ENCODE data around the gene ETV3.
A peak's percentile ranks its signal among the peaks of the same experiment; 100 is the strongest.

The ETV3 gene

GRCh38 chr1:157142201-157142600, 4.0 kb upstream of the ETV3 start:
- Histone ChIP-seq H3K9me3 (ENCODE audit: control extremely low read depth in 1 of 5, control insufficient read depth in 4 of 5, insufficient read depth in 2 of 5, low read depth in 1 of 5, low read length in 4 of 5) (no peaks in the 10 kb centered on the region), H3K4me3 (ENCODE audit: control insufficient read depth in 1 of 7, extremely low read depth in 1 of 7, insufficient read depth in 4 of 7, low read depth in 2 of 7, low read length in 6 of 7) (no peak overlapping the region), H3K27ac (ENCODE audit: insufficient read depth in 1 of 2, low read depth in 1 of 2, low read length in 2 of 2, poor library complexity in 1 of 2, severe bottlenecking in 2 of 2) (no peak overlapping the region), H3K27me3 (replicated peaks in 2 of 5; ENCODE audit: control insufficient read depth in 4 of 5, insufficient read depth in 5 of 5, low read length in 4 of 5) (no peaks in the 10 kb centered on the region), H3K4me1 (ENCODE audit: control extremely low read depth in 1 of 4, control insufficient read depth in 4 of 4, insufficient read depth in 4 of 4, low read length in 3 of 4) (peaks cover 7 to 16% (median 14%) of the 10 kb centered on the region in 4 experiments), H3K36me3 (ENCODE audit: control insufficient read depth in 4 of 4, insufficient read depth in 4 of 4, low read length in 3 of 4) (no peaks in the 10 kb centered on the region)
- no peak for DNase-seq
- ChIA-PET CTCF (interaction anchor here (0.9 to 15.6 kb wide), 5 partner anchors 12 to 54 kb away, joined by 3 to 180 read pairs (median 5); no protein-coding TSS in a partner anchor), POLR2A (no interaction called here)
- WGBS (ENCODE audit: insufficient coverage): 100% methylated on average over 1 of the region's 2 CpGs

GRCh38 chr1:157141212-157141855, 3.1 kb upstream of the ETV3 start:
- Histone ChIP-seq H3K27me3 (replicated peaks in 2 of 5; ENCODE audit: control insufficient read depth in 4 of 5, insufficient read depth in 5 of 5, low read length in 4 of 5) (no peaks in the 10 kb centered on the region), H3K36me3 (ENCODE audit: control insufficient read depth in 4 of 4, insufficient read depth in 4 of 4, low read length in 3 of 4) (no peaks in the 10 kb centered on the region), H3K9me3 (ENCODE audit: control extremely low read depth in 1 of 5, control insufficient read depth in 4 of 5, insufficient read depth in 2 of 5, low read depth in 1 of 5, low read length in 4 of 5) (no peaks in the 10 kb centered on the region), H3K4me3 (ENCODE audit: control insufficient read depth in 1 of 7, extremely low read depth in 1 of 7, insufficient read depth in 4 of 7, low read depth in 2 of 7, low read length in 6 of 7) (no peak overlapping the region), H3K4me1 (ENCODE audit: control extremely low read depth in 1 of 4, control insufficient read depth in 4 of 4, insufficient read depth in 4 of 4, low read length in 3 of 4) (peaks cover 16 to 24% (median 22%) of the 10 kb centered on the region in 4 experiments), H3K27ac (ENCODE audit: insufficient read depth in 1 of 2, low read depth in 1 of 2, low read length in 2 of 2, poor library complexity in 1 of 2, severe bottlenecking in 2 of 2) (no peak overlapping the region)
- CTCF ChIA-PET: interaction anchor here (0.9 to 15.6 kb wide), 5 partner anchors 13 to 53 kb away, joined by 3 to 180 read pairs (median 5); no protein-coding TSS in a partner anchor
- POLR2A ChIA-PET: no interaction called here
- no peak for DNase-seq
- 100% methylated on average over 1 of the region's 4 CpGs for WGBS (ENCODE audit: insufficient coverage)

DNA sequence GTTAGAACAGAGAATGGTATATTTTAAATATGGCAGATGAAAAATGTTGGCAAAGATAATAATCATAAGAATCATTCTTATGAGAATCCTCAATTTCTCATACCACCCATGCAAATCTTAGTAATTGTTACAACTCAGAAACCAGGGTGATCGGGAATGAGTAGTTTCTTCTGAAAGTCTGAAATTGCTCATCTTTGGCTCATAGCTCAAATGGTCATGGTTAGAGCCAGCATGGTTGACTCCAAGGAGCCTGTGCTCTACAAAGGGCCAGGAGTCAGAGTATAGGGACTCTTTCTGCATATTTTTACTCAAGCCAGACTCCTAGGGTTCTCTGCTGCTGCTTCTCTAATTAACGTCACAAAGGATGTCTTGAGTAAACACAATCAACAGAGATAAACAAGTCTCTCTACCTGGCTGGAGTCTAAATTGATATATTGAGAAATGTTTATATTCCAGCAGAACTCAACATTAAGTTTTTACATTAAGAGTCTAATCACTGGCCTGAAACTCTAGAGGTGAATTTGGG, 1.9 kb upstream of the ETV3 start:
- no peak for DNase-seq
- no peak overlapping the region for H3K4me3 ChIP-seq (ENCODE audit: control insufficient read depth in 1 of 7, extremely low read depth in 1 of 7, insufficient read depth in 4 of 7, low read depth in 2 of 7, low read length in 6 of 7)
- H3K9me3 ChIP-seq (ENCODE audit: control extremely low read depth in 1 of 5, control insufficient read depth in 4 of 5, insufficient read depth in 2 of 5, low read depth in 1 of 5, low read length in 4 of 5): no peaks in the 10 kb centered on the region
- ChIA-PET POLR2A (no interaction called here), CTCF (interaction anchor here (1.0 to 15.6 kb wide), 2 partner anchors 14 to 49 kb away, joined by 3 to 180 read pairs; no protein-coding TSS in a partner anchor)
- 92% methylated on average over 1 of the region's 2 CpGs for WGBS (ENCODE audit: insufficient coverage)
- no peaks in the 10 kb centered on the region for H3K27me3 ChIP-seq (replicated peaks in 2 of 5; ENCODE audit: control insufficient read depth in 4 of 5, insufficient read depth in 5 of 5, low read length in 4 of 5)
- no peak overlapping the region for H3K27ac ChIP-seq (ENCODE audit: insufficient read depth in 1 of 2, low read depth in 1 of 2, low read length in 2 of 2, poor library complexity in 1 of 2, severe bottlenecking in 2 of 2)
- H3K36me3 ChIP-seq (ENCODE audit: control insufficient read depth in 4 of 4, insufficient read depth in 4 of 4, low read length in 3 of 4): peaks cover under 1 to 11% (median 6%) of the 10 kb centered on the region in 4 experiments
- H3K4me1 ChIP-seq (ENCODE audit: control extremely low read depth in 1 of 4, control insufficient read depth in 4 of 4, insufficient read depth in 4 of 4, low read length in 3 of 4): peaks cover 17 to 33% (median 25%) of the 10 kb centered on the region in 4 experiments

GRCh38 chr1:157139052-157139715, 989 bp upstream of the ETV3 start:
- ChIA-PET CTCF (interaction anchor here (0.8 to 15.6 kb wide), 4 partner anchors 9 to 48 kb away, joined by 3 to 180 read pairs (median 3); no protein-coding TSS in a partner anchor), POLR2A (interaction anchor here (2.1 to 3.4 kb wide), 2 partner anchors 9 to 16 kb away, joined by 12 to 31 read pairs; no protein-coding TSS in a partner anchor)
- H3K9me3 ChIP-seq (ENCODE audit: control extremely low read depth in 1 of 5, control insufficient read depth in 4 of 5, insufficient read depth in 2 of 5, low read depth in 1 of 5, low read length in 4 of 5): no peaks in the 10 kb centered on the region
- 28% methylated on average over 5 of the region's 9 CpGs for WGBS (ENCODE audit: insufficient coverage)
- H3K4me3 ChIP-seq (ENCODE audit: control insufficient read depth in 1 of 7, extremely low read depth in 1 of 7, insufficient read depth in 4 of 7, low read depth in 2 of 7, low read length in 6 of 7): peak overlapping the region; percentile 80 to 97 (median 94)
- H3K27ac ChIP-seq (ENCODE audit: insufficient read depth in 1 of 2, low read depth in 1 of 2, low read length in 2 of 2, poor library complexity in 1 of 2, severe bottlenecking in 2 of 2): peak overlapping the region; percentile 91 to 96
- peaks cover 10 to 20% (median 14%) of the 10 kb centered on the region in 4 experiments for H3K36me3 ChIP-seq (ENCODE audit: control insufficient read depth in 4 of 4, insufficient read depth in 4 of 4, low read length in 3 of 4)
- no peaks in the 10 kb centered on the region for H3K27me3 ChIP-seq (replicated peaks in 2 of 5; ENCODE audit: control insufficient read depth in 4 of 5, insufficient read depth in 5 of 5, low read length in 4 of 5)
- DNase-seq: no peak
- peaks cover 17 to 33% (median 25%) of the 10 kb centered on the region in 4 experiments for H3K4me1 ChIP-seq (ENCODE audit: control extremely low read depth in 1 of 4, control insufficient read depth in 4 of 4, insufficient read depth in 4 of 4, low read length in 3 of 4)

DNA sequence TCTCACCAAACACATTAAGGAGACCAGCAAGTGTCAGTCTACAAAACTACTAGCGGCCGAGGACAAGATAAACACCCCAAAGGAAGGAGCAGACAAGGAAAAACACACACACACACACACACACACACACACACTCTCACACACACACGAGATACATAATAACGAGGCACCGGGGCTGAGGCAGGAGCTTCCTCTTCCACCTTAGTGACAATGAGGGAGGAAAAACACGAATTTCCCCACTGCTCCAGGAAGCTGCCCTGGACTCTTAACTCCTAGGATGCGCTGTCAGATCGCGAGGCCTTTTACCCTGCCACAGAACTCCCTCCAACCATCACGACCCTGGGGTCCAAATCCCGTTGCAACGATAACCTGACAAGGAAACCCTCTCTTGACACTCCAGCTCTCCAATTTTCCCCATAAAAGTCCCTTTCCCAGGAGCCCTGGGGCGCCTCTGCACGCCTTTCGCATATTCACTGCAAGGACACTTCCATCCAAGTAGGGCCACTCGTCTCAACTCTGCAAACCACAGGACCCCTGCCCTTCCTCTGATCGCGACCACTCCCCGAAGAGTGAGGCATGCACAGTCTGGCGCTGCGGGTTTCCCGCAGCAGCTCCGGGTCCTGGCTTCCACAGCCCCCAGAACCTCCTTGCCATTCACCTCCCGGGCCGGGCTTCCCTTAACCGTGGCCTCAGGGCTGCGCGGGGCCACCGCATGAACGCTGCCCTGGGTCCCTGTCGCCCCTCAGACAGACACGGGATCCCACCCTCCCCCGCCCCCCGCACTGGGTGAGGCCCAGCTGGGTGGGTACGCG, 581 bp downstream of the ETV3 start:
- H3K4me1 ChIP-seq (ENCODE audit: control extremely low read depth in 1 of 4, control insufficient read depth in 4 of 4, insufficient read depth in 4 of 4, low read length in 3 of 4): peaks cover 21 to 43% (median 28%) of the 10 kb centered on the region in 4 experiments
- H3K27me3 ChIP-seq (replicated peaks in 2 of 5; ENCODE audit: control insufficient read depth in 4 of 5, insufficient read depth in 5 of 5, low read length in 4 of 5): no peaks in the 10 kb centered on the region
- peak overlapping the region; percentile 91 to 96 for H3K27ac ChIP-seq (ENCODE audit: insufficient read depth in 1 of 2, low read depth in 1 of 2, low read length in 2 of 2, poor library complexity in 1 of 2, severe bottlenecking in 2 of 2)
- ChIA-PET POLR2A (interaction anchor here (1.0 to 3.4 kb wide), 4 partner anchors 10 to 64 kb away, joined by 3 to 31 read pairs (median 8); no protein-coding TSS in a partner anchor), CTCF (interaction anchor here (0.6 to 15.6 kb wide), 3 partner anchors 9 to 47 kb away, joined by 3 to 180 read pairs (median 3); no protein-coding TSS in a partner anchor)
- under 1% methylated on average over 22 of the region's 36 CpGs for WGBS (ENCODE audit: insufficient coverage)
- H3K9me3 ChIP-seq (ENCODE audit: control extremely low read depth in 1 of 5, control insufficient read depth in 4 of 5, insufficient read depth in 2 of 5, low read depth in 1 of 5, low read length in 4 of 5): no peaks in the 10 kb centered on the region
- peak; percentile 40 to 64 (median 47) for DNase-seq
- H3K36me3 ChIP-seq (ENCODE audit: control insufficient read depth in 4 of 4, insufficient read depth in 4 of 4, low read length in 3 of 4): peaks cover 14 to 35% (median 26%) of the 10 kb centered on the region in 4 experiments
- H3K4me3 ChIP-seq (ENCODE audit: control insufficient read depth in 1 of 7, extremely low read depth in 1 of 7, insufficient read depth in 4 of 7, low read depth in 2 of 7, low read length in 6 of 7): peak overlapping the region; percentile 80 to 97 (median 94)

GRCh38 chr1:157137046-157137407, 1.2 kb downstream of the ETV3 start:
- POLR2A ChIA-PET: interaction anchor here (1.1 to 3.4 kb wide), 2 partner anchors 12 to 18 kb away, joined by 4 to 31 read pairs; no protein-coding TSS in a partner anchor
- 22% methylated on average over 3 of the region's 4 CpGs for WGBS (ENCODE audit: insufficient coverage)
- Histone ChIP-seq H3K27ac (ENCODE audit: insufficient read depth in 1 of 2, low read depth in 1 of 2, low read length in 2 of 2, poor library complexity in 1 of 2, severe bottlenecking in 2 of 2) (peak overlapping the region; percentile 91 to 96), H3K4me3 (ENCODE audit: control insufficient read depth in 1 of 7, extremely low read depth in 1 of 7, insufficient read depth in 4 of 7, low read depth in 2 of 7, low read length in 6 of 7) (peak overlapping the region; percentile 14 to 97 (median 94)), H3K4me1 (ENCODE audit: control extremely low read depth in 1 of 4, control insufficient read depth in 4 of 4, insufficient read depth in 4 of 4, low read length in 3 of 4) (peaks cover 21 to 43% (median 28%) of the 10 kb centered on the region in 4 experiments), H3K36me3 (ENCODE audit: control insufficient read depth in 4 of 4, insufficient read depth in 4 of 4, low read length in 3 of 4) (peaks cover 15 to 41% (median 31%) of the 10 kb centered on the region in 4 experiments), H3K9me3 (ENCODE audit: control extremely low read depth in 1 of 5, control insufficient read depth in 4 of 5, insufficient read depth in 2 of 5, low read depth in 1 of 5, low read length in 4 of 5) (no peaks in the 10 kb centered on the region), H3K27me3 (replicated peaks in 2 of 5; ENCODE audit: control insufficient read depth in 4 of 5, insufficient read depth in 5 of 5, low read length in 4 of 5) (no peaks in the 10 kb centered on the region)
- peak in 2 of 3 donors; percentile 15 to 20 for DNase-seq
- CTCF ChIA-PET: interaction anchor here (1.3 to 15.6 kb wide), 2 partner anchors 17 to 46 kb away, joined by 3 to 180 read pairs; no protein-coding TSS in a partner anchor

Data from common myeloid progenitor, CD34-positive (primary cell).